H1 (cell line): ENCODE data around the gene MUC4. TPM values are rescaled to one million over a fixed set of nuclear protein-coding genes. Genes with fewer than 3 reads are reported as not detected.

Experiments
- ATF3 ChIP-seq: IDR thresholded peaks from 2 replicates; pipeline ENCODE4 v1.6.1; 2011; ENCODE audit warnings: low read depth, mild to moderate bottlenecking, low read length; ENCODE audit not compliant: insufficient read depth
- BCL11A ChIP-seq, 2 experiments: IDR thresholded peaks; one replicate each; pipeline ENCODE4 v1.6.1; 2011; ENCODE audit warnings: low read depth in 2 of 2, low read length in 2 of 2, mild to moderate bottlenecking in 2 of 2
- BRCA1 ChIP-seq: IDR thresholded peaks from 2 replicates; pipeline ENCODE4 v1.6.1; 2012; ENCODE audit warnings: low read depth, low read length, improper control_type of control experiment
- CHD7 ChIP-seq: fragments of 300-600 bp; sonication (generic); IDR thresholded peaks from 2 replicates; pipeline ENCODE4 v1.7.1; 2012; ENCODE audit warnings: low read length, moderate library complexity, mild to moderate bottlenecking, inconsistent platforms; ENCODE audit not compliant: insufficient replicate concordance
- GABPA ChIP-seq: IDR thresholded peaks from 2 replicates; pipeline ENCODE4 v1.6.1; 2011; ENCODE audit warnings: mild to moderate bottlenecking, low read length, moderate library complexity, borderline replicate concordance; ENCODE audit not compliant: insufficient read depth
- KDM5A ChIP-seq: fragments of 200-600 bp; IDR thresholded peaks from 2 replicates; pipeline ENCODE4 v1.7.1; 2012; ENCODE audit warnings: mild to moderate bottlenecking, low read length, inconsistent platforms, mixed read lengths
- MAFK ChIP-seq: IDR thresholded peaks from 2 replicates; pipeline ENCODE4 v1.6.1; 2012; ENCODE audit warnings: low read depth, mild to moderate bottlenecking, improper control_type of control experiment, low read length
- NRF1 ChIP-seq: IDR thresholded peaks from 2 replicates; pipeline ENCODE4 v1.6.1; 2011; ENCODE audit warnings: mild to moderate bottlenecking, low read depth, low read length, improper control_type of control experiment
- SIRT6 ChIP-seq: IDR thresholded peaks from one replicate; pipeline ENCODE4 v1.7.1; 2012; ENCODE audit warnings: low read length, inconsistent platforms
- SP4 ChIP-seq: IDR thresholded peaks from 2 replicates; pipeline ENCODE4 v1.6.1; 2012; ENCODE audit warnings: low read length, inconsistent platforms
- polyA plus RNA-seq, 7 experiments: library from polyadenylated mRNA; depleted of rRNA in 3 of 7; stranded (reverse) in 5 of 7; unstranded in 2 of 7; fragments of >200 nt in 5 of 7; fragments of 200-250 nt in 2 of 7; gene quantifications; 1 replicate in 5 of 7; 2 replicates in 1 of 7; 4 replicates in 1 of 7; pipeline versions ENCODE4 v1.2.1 to v1.2.3, GENCODE V29; 2011 to 2013; ENCODE audit warnings: missing spikeins in 2 of 7, mixed read lengths in 2 of 7
- total RNA-seq: library from RNA; stranded (reverse); fragmentation: NEBNext Ultra II Directional; extraction: Animal tissue kit (Norgen Biotek cat#: 25700); gene quantifications from 2 replicates; pipeline ENCODE4 v1.2.1, GENCODE V29; 2021

The MUC4 gene
- total and polyA plus RNA-seq, 2 of the 8 experiments (the other 6 are each of a cell fraction or from before 2014, with no cell fraction given): 0.89 to 2.0 TPM

- no peak for TF ChIP-seq CHD7
- no peak for TF ChIP-seq BCL11A (IDR thresholded peaks at IDR 0.05; ENCODE audit: low read depth in 2 of 2, low read length in 2 of 2)
- TF ChIP-seq BRCA1: no peak
- no peak for TF ChIP-seq GABPA
- TF ChIP-seq NRF1: no peak
- no peak for TF ChIP-seq ATF3
- no peak for TF ChIP-seq SP4
- TF ChIP-seq MAFK: no peak
- no peak for TF ChIP-seq KDM5A
- no peak for TF ChIP-seq SIRT6
These were observed 82.1 kb downstream of the MUC4 start (continued) for GRCh38 chr3:195729476-195730251.
